DMS153 treated with DMSO at 0.1 percent for 48 hours (cell line): ENCODE measurements around the gene CDKL1.

ENCODE experiments used
- DNase-seq: peaks from one replicate; lab custom pipeline; 2025; ENCODE audit not compliant: unreplicated experiment; lab: John Stamatoyannopoulos, UW

The CDKL1 gene

GRCh38 chr14:50396631-50397389, at the start of gene CDKL1:
Gene CDKL1 (minus strand): TSS chr14:50396881. CDS start chr14:50395868, 1,013 bp downstream.
- no peak for DNase-seq

GRCh38 chr14:50434528-50434927, 37.8 kb upstream of the CDKL1 start:
- DNase-seq, result no peak

- DNase-seq, result no peak
Measured at GRCh38 chr14:50432131-50432530, 35.5 kb upstream of the CDKL1 start.

GRCh38 chr14:50425816-50426215, 29.1 kb upstream of the CDKL1 start:
- DNase-seq, result no peak

GRCh38 chr14:50425105-50425504, 28.4 kb upstream of the CDKL1 start:
- DNase-seq, result no peak

- no peak for DNase-seq
Measured at GRCh38 chr14:50423529-50423928, 26.8 kb upstream of the CDKL1 start.

GRCh38 chr14:50421499-50421898, 24.8 kb upstream of the CDKL1 start:
- DNase-seq, result no peak

GRCh38 chr14:50417853-50418252, 21.2 kb upstream of the CDKL1 start:
- no peak for DNase-seq

GRCh38 chr14:50410921-50411320, 14.2 kb upstream of the CDKL1 start:
- DNase-seq, result no peak

- no peak for DNase-seq
Measured at GRCh38 chr14:50410071-50410470, 13.4 kb upstream of the CDKL1 start.

- DNase-seq, result no peak
Measured at GRCh38 chr14:50407111-50407812, 10.6 kb upstream of the CDKL1 start.

GRCh38 chr14:50403419-50403818, 6.7 kb upstream of the CDKL1 start:
- no peak for DNase-seq

- no peak for DNase-seq
Measured at GRCh38 chr14:50402965-50403364, 6.3 kb upstream of the CDKL1 start.

- DNase-seq, result no peak
Measured at GRCh38 chr14:50400461-50400860, 3.8 kb upstream of the CDKL1 start.

GRCh38 chr14:50399251-50400032, 2.8 kb upstream of the CDKL1 start:
- no peak for DNase-seq

- DNase-seq, result no peak
Measured at GRCh38 chr14:50398189-50398580, 1.5 kb upstream of the CDKL1 start.

GRCh38 chr14:50397390-50398188, 908 bp upstream of the CDKL1 start:
- no peak for DNase-seq

GRCh38 chr14:50395448-50395847, 1.2 kb downstream of the CDKL1 start:
- no peak for DNase-seq

GRCh38 chr14:50394713-50395112, 2.0 kb downstream of the CDKL1 start:
- no peak for DNase-seq

GRCh38 chr14:50389668-50390441, 6.8 kb downstream of the CDKL1 start:
- DNase-seq, result no peak
